Thoracic aorta (tissue), 2 donors: ENCODE measurements around the gene MAP3K2. TPM values are rescaled to one million over a fixed set of nuclear protein-coding genes. Genes with fewer than 3 reads are reported as not detected.

Experiments
- ATAC-seq: fragments of 150-250 bp; one replicate; pipeline ENCODE4 v1.8.0; 2017; ENCODE audit warnings: low read depth; ENCODE audit not compliant: insufficient number of reproducible peaks, low FRiP score
- DNase-seq: peaks from one replicate; pipeline ENCODE4 v3.0.0-alpha.2; 2020; ENCODE audit warnings: low spot score
- H3K27ac ChIP-seq, 2 donors: fragments of 200-600 bp; sonication (generic); 1 replicate in 1 of 2; 2 replicates in 1 of 2; pipeline ENCODE4 v1.5.1; 2016; ENCODE audit warnings: mild to moderate bottlenecking in 2 of 2, moderate library complexity in 2 of 2
- H3K27me3 ChIP-seq: fragments of 200-600 bp; sonication (generic); replicated peaks from 2 replicates; pipeline ENCODE4 v1.6.0; 2016; ENCODE audit warnings: mild to moderate bottlenecking; ENCODE audit not compliant: insufficient read depth
- H3K36me3 ChIP-seq: fragments of 200-600 bp; sonication (generic); one replicate; pipeline ENCODE4 v1.5.1; 2016
- H3K4me1 ChIP-seq, 2 donors: fragments of 200-600 bp; sonication (generic); 1 replicate in 1 of 2; 2 replicates in 1 of 2; pipeline versions ENCODE4 v1.5.1 to v1.6.0; 2016; ENCODE audit warnings: low read depth in 2 of 2, mild to moderate bottlenecking in 1 of 2; ENCODE audit not compliant: control insufficient read depth in 1 of 2
- H3K4me3 ChIP-seq: fragments of 200-600 bp; sonication (generic); 2 replicates; pipeline ENCODE4 v1.5.1; 2016; ENCODE audit warnings: mild to moderate bottlenecking
- H3K9me3 ChIP-seq: fragments of 200-600 bp; sonication (generic); 2 replicates; pipeline ENCODE4 v1.5.1; 2016
- total RNA-seq, 2 donors: library from RNA; depleted of rRNA; stranded (reverse); fragments of >200 nt; gene quantifications; one replicate each; pipeline versions ENCODE4 v1.1.0 to v1.2.3, GENCODE V29; 2016
- TF ChIP-seq, protein P1 (sequence below): fragments of 200-600 bp; sonication (generic); IDR thresholded peaks from one replicate; pipeline ENCODE4 v1.5.1; 2019; ENCODE audit warnings: antibody characterized with exemption

MAP3K2 gene
- total RNA-seq, 2 donors from 2014 or later, result 67.9 to 107 TPM

DNA sequence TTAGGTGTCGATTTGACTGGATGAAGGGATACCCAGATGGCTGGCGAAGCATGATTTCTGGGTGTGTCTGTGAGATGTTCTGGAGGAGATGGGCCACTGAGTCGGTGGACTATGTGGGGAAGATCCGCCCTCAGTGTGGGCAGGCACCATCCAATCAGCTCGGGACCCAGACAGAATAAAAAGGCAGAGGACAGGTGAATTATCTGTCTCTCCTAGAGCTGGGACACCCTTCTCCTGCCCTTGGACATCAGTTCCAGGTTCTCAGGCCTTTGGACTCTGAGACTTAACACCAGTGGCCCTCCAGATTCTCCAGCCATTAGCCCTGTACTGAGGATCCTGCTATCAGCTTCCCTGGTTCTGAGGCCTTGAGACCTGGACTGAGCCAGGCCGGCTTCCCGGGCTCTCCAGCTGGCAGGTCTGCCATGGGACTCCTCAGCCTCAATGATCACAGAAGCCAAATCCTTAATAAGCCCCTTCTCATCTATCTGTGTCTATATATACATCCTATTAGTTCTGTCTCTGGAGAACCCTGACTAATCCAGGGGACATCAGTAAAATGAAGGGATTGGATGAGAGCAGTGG lies 42.2 kb upstream of the MAP3K2 start:
- TF ChIP-seq, protein P1, sequence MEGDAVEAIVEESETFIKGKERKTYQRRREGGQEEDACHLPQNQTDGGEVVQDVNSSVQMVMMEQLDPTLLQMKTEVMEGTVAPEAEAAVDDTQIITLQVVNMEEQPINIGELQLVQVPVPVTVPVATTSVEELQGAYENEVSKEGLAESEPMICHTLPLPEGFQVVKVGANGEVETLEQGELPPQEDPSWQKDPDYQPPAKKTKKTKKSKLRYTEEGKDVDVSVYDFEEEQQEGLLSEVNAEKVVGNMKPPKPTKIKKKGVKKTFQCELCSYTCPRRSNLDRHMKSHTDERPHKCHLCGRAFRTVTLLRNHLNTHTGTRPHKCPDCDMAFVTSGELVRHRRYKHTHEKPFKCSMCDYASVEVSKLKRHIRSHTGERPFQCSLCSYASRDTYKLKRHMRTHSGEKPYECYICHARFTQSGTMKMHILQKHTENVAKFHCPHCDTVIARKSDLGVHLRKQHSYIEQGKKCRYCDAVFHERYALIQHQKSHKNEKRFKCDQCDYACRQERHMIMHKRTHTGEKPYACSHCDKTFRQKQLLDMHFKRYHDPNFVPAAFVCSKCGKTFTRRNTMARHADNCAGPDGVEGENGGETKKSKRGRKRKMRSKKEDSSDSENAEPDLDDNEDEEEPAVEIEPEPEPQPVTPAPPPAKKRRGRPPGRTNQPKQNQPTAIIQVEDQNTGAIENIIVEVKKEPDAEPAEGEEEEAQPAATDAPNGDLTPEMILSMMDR, result no peak
- DNase-seq, result no peak
- ATAC-seq, result no peak
- Histone ChIP-seq H3K36me3 (no peaks in the 10 kb centered on the region), H3K27me3 (no peaks in the 10 kb centered on the region), H3K4me1 (no peaks in the 10 kb centered on the region), H3K9me3 (no peaks in the 10 kb centered on the region), H3K27ac (no peak overlapping the region), H3K4me3 (no peak overlapping the region)

DNA sequence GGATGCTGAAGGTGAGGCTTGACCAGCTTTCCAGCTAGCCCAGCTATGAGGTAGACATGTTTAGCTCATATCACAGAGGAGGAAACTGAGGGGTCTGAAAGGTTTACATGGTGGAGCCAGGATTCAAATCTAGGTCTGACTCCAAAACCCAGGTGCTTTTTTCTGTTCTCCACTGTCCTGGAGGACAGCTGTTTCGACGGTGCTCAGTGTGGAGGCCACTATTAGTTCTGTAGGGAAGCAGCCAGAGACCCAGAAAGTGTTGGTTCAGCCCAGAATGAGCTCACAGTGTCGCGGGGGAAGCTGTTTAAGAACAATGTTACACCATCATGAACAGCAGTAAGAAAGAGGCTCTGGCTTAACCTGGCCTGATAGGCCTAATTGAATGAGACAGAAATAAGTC lies 41.5 kb upstream of the MAP3K2 start:
- ATAC-seq, result no peak
- TF ChIP-seq, protein P1, result no peak
- H3K36me3 ChIP-seq, result no peaks in the 10 kb centered on the region
- no peaks in the 10 kb centered on the region for H3K9me3 ChIP-seq
- no peak for DNase-seq
- no peaks in the 10 kb centered on the region for H3K27me3 ChIP-seq
- no peaks in the 10 kb centered on the region for H3K4me1 ChIP-seq
- H3K27ac ChIP-seq, result no peak overlapping the region
- no peak overlapping the region for H3K4me3 ChIP-seq

DNA sequence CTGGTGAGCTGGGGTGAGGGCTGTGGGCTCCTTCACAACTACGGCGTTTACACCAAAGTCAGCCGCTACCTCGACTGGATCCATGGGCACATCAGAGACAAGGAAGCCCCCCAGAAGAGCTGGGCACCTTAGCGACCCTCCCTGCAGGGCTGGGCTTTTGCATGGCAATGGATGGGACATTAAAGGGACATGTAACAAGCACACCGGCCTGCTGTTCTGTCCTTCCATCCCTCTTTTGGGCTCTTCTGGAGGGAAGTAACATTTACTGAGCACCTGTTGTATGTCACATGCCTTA lies 41.0 kb upstream of the MAP3K2 start:
- ATAC-seq, result no peak
- Histone ChIP-seq H3K4me1 (peaks cover under 1 to 2% of the 10 kb centered on the region in 2 donors), H3K27ac (no peak overlapping the region), H3K9me3 (no peaks in the 10 kb centered on the region), H3K27me3 (no peaks in the 10 kb centered on the region), H3K4me3 (no peak overlapping the region), H3K36me3 (no peaks in the 10 kb centered on the region)
- DNase-seq, result no peak
- TF ChIP-seq, protein P1, result no peak

DNA sequence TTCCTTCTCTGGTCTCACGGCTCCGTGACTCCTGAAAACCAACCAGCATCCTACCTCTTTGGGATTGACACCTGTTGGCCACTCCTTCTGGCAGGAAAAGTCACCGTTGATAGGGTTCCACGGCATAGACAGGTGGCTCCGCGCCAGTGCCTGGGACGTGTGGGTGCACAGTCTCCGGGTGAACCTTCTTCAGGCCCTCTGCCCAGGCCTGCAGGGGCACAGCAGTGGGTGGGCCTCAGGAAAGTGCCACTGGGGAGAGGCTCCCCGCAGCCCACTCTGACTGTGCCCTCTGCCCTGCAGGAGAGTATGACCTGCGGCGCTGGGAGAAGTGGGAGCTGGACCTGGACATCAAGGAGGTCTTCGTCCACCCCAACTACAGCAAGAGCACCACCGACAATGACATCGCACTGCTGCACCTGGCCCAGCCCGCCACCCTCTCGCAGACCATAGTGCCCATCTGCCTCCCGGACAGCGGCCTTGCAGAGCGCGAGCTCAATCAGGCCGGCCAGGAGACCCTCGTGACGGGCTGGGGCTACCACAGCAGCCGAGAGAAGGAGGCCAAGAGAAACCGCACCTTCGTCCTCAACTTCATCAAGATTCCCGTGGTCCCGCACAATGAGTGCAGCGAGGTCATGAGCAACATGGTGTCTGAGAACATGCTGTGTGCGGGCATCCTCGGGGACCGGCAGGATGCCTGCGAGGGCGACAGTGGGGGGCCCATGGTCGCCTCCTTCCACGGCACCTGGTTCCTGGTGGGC lies 40.5 kb upstream of the MAP3K2 start:
- no peaks in the 10 kb centered on the region for H3K9me3 ChIP-seq
- H3K27ac ChIP-seq, result no peak overlapping the region
- TF ChIP-seq, protein P1, result no peak
- no peaks in the 10 kb centered on the region for H3K27me3 ChIP-seq
- H3K4me3 ChIP-seq, result no peak overlapping the region
- DNase-seq, result no peak
- H3K4me1 ChIP-seq, result peaks cover 4 to 7% of the 10 kb centered on the region in 2 donors
- ATAC-seq, result no peak
- no peaks in the 10 kb centered on the region for H3K36me3 ChIP-seq

DNA sequence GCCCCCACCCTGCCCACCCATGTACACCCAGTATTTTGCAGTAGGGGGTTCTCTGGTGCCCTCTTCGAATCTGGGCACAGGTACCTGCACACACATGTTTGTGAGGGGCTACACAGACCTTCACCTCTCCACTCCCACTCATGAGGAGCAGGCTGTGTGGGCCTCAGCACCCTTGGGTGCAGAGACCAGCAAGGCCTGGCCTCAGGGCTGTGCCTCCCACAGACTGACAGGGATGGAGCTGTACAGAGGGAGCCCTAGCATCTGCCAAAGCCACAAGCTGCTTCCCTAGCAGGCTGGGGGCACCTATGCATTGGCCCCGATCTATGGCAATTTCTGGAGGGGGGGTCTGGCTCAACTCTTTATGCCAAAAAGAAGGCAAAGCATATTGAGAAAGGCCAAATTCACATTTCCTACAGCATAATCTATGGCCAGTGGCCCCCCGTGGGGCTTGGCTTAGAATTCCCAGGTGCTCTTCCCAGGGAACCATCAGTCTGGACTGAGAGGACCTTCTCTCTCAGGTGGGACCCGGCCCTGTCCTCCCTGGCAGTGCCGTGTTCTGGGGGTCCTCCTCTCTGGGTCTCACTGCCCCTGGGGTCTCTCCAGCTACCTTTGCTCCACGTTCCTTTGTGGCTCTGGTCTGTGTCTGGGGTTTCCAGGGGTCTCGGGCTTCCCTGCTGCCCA lies 39.7 kb upstream of the MAP3K2 start:
- H3K27ac ChIP-seq, result no peak overlapping the region
- no peak for ATAC-seq
- no peak for DNase-seq
- no peak overlapping the region for H3K4me3 ChIP-seq
- no peaks in the 10 kb centered on the region for H3K9me3 ChIP-seq
- H3K27me3 ChIP-seq, result peaks cover under 1% of the 10 kb centered on the region
- H3K36me3 ChIP-seq, result no peaks in the 10 kb centered on the region
- TF ChIP-seq, protein P1, result no peak
- peaks cover 4 to 14% of the 10 kb centered on the region in 2 donors for H3K4me1 ChIP-seq
